Stimulated activated CD4-positive, alpha-beta T cell treated with anti-CD3 and anti-CD28 coated beads, Interleukin-4, amount 100 ng/mL, for 1 hour (primary cell): ENCODE results near the gene SNTG2.
"Not testable (repeated sequence)": the region's sequence is repeated elsewhere in the genome, so short reads cannot be mapped to it uniquely, and the experiment has no call there.

ENCODE experiments used
- DNase-seq: peaks from one replicate; pipeline ENCODE4 v3.0.0-alpha.2; 2020

Gene SNTG2

GRCh38 chr2:1104364-1104763, 153.7 kb downstream of the SNTG2 start:
- DNase-seq: no peak

GRCh38 chr2:1106344-1106743, 155.7 kb downstream of the SNTG2 start:
- not testable (repeated sequence) for DNase-seq

- DNase-seq: no peak
Measured at GRCh38 chr2:1115843-1116539, 165.3 kb downstream of the SNTG2 start.

GRCh38 chr2:1117569-1117968, 166.9 kb downstream of the SNTG2 start:
- DNase-seq: no peak

GRCh38 chr2:1125217-1125616, 174.6 kb downstream of the SNTG2 start:
- no peak for DNase-seq

- DNase-seq: no peak
Measured at GRCh38 chr2:1125633-1126370, 175.2 kb downstream of the SNTG2 start.

- no peak for DNase-seq
Measured at GRCh38 chr2:1129982-1130381, 179.3 kb downstream of the SNTG2 start.

GRCh38 chr2:1130922-1131321, 180.3 kb downstream of the SNTG2 start:
- no peak for DNase-seq

- DNase-seq: peak; percentile 43
Measured at GRCh38 chr2:1132328-1132969, 181.8 kb downstream of the SNTG2 start.

- not testable (repeated sequence) for DNase-seq
Measured at GRCh38 chr2:1133896-1134295, 183.2 kb downstream of the SNTG2 start.

- DNase-seq: no peak
Measured at GRCh38 chr2:1134629-1135028, 184.0 kb downstream of the SNTG2 start.

GRCh38 chr2:1136067-1136466, 185.4 kb downstream of the SNTG2 start:
- DNase-seq: no peak

- no peak for DNase-seq
Measured at GRCh38 chr2:1136846-1137245, 186.2 kb downstream of the SNTG2 start.

- no peak for DNase-seq
Measured at GRCh38 chr2:1137264-1137663, 186.6 kb downstream of the SNTG2 start.

- no peak for DNase-seq
Measured at GRCh38 chr2:1137913-1138391, 187.3 kb downstream of the SNTG2 start.

GRCh38 chr2:1140389-1141003, 189.8 kb downstream of the SNTG2 start:
- peak; percentile 55 for DNase-seq

GRCh38 chr2:1141079-1141478, 190.4 kb downstream of the SNTG2 start:
- no peak for DNase-seq

- DNase-seq: no peak
Measured at GRCh38 chr2:1143129-1143528, 192.5 kb downstream of the SNTG2 start.

GRCh38 chr2:1147873-1148612, 197.4 kb downstream of the SNTG2 start:
- DNase-seq: no peak

- no peak for DNase-seq
Measured at GRCh38 chr2:1150724-1151511, 200.3 kb downstream of the SNTG2 start.

GRCh38 chr2:1152375-1152774, 201.7 kb downstream of the SNTG2 start:
- no peak for DNase-seq

GRCh38 chr2:1153920-1154319, 203.3 kb downstream of the SNTG2 start:
- no peak for DNase-seq
